AML-193 (cell line): ENCODE measurements around the gene SDHB.
"Not testable (repeated sequence)": the region's sequence is repeated elsewhere in the genome, so short reads cannot be mapped to it uniquely, and the experiment has no call there.

Source experiments
- DNase-seq, 2 experiments: peaks; one replicate each; lab custom pipeline; 2025; lab: John Stamatoyannopoulos, UW

SDHB gene

DNA sequence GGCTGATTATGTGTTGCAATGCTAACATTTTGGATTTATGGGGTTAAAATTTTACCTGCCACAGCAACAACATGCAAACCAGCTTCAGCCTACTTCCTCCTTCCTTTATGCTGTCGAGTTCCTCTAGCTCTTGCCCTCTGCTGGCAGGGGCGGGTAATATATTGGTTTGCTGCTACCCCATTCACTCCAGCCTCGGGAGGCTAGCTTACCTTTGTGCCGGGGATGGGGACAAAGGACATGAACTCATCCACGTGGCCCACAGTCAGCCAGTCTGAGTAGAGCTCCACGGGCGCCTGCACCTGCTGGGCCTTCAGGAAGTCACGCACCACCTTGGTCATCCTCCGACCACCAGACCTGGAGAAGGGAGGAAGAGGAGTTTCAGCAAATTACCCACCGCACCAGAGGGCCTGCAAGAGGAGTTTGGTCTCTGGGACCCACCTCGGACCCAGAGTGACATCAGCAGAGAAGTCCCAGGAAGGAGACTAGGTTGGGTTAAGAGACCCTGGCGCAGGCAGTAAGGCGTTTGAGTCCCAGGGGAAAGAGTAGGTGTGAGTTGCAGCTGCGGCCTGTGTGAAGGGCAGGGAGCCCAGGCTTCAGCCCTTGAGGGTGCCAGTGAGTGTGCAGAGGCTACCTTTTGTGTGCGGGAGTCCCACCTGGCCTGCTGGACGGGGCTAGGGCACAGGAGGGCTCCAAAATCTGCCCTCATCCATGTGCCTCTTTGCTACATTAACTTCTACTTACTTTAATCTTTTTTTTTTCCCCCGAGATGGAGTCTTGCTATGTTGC is 21.8 kb upstream of the SDHB start:
- DNase-seq, result peak; percentile 85

GRCh38 chr1:17071794-17072193 is 18.0 kb upstream of the SDHB start:
- no peak for DNase-seq

- no peak for DNase-seq
Observed at GRCh38 chr1:17070163-17070525, 16.3 kb upstream of the SDHB start.

- no peak for DNase-seq
Observed at GRCh38 chr1:17069452-17070162, 15.8 kb upstream of the SDHB start.

DNA sequence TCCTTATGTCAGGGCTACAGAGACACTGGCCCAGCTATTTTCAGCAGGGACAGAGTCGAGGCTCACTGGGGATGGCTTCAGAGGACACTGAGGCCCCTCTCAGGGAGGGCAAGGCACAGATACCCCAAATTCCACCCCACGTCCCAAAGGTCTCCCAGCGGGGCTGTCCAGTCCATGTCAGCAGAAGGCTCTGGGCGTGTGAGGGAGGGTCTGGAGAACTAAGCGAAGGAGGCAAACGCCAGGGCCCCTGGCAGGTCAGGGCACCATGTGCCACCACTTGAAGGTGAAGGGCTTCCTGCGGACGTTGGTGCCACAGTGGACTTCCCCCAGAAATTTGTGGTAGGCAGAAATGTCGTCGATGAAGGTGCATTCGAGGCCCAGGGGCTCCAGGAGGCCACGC is 15.0 kb upstream of the SDHB start:
- DNase-seq, result no peak

- no peak for DNase-seq
Observed at GRCh38 chr1:17067465-17068240, 13.8 kb upstream of the SDHB start.

- DNase-seq, result peak; percentile 84 to 90
Observed at GRCh38 chr1:17067069-17067426, 13.2 kb upstream of the SDHB start.

GRCh38 chr1:17066361-17067068 is 12.7 kb upstream of the SDHB start:
- peak; percentile 94 to 95 for DNase-seq

GRCh38 chr1:17065666-17066065 is 11.8 kb upstream of the SDHB start:
- no peak for DNase-seq

DNA sequence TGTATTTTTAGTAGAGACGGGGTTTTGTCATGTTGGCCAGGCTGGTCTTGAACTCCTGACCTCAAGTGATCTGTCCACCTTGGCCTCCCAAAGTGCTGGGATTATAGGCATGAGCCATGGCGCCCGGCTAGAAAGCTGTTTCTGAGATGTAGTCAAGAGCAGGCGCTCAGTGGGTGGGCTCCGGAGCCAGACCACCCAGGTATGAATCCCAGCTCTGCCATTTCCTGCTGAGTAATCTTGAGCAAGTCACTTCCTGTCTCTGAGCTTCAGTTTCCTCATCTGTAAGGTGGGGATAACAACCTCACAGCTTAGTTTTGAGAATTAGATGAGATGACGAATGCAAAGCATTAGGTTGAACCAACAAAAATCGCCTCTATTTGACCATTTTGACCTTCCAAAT is 8.9 kb upstream of the SDHB start:
- DNase-seq, result not testable (repeated sequence)

DNA sequence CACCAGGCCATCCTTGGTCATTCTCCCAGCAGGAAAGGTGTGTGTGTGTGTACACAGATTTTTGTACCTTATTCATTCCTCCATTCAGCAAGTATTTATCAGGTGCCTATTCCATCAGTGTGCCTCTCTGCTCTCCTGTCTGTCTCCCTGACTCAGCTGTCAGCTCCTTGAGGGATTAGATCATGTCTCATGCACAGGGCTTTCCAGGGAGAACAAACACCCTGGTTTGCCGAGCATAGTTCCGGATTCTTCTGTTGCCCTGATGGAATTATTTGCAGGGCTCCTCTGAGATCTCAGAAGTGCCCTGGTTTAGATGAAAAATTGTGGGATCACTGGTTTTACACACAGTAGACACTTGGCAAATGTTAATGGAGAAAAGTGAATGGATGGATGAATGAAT is 8.1 kb upstream of the SDHB start:
- no peak for DNase-seq

GRCh38 chr1:17061486-17061885 is 7.7 kb upstream of the SDHB start:
- peak; percentile 44 to 55 for DNase-seq

DNA sequence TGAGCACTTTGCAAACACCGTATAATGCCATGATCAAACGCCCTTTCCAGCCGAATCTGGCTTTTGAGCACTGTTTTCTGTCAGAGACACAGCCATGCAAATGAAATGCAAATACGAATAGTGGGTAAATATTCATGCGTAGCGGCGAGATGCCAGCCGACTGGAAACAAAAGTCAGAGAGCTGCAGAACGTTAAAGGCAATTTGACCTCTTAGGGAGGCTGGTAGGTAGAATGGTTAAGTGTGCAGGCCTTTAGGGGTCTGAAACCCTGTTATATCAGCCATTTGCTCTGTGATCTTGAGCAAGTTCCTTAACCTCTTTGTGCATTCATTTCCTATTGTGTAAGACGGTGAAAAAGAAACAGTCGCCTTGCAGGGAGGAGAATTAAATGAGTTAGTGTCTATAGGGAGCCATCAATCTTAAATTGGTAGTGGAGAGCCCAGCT is 6.5 kb upstream of the SDHB start:
- peak; percentile 89 to 92 for DNase-seq

- DNase-seq, result peak; percentile 75 to 78
Observed at GRCh38 chr1:17059391-17060305, 5.8 kb upstream of the SDHB start.

GRCh38 chr1:17056551-17056950 is 2.7 kb upstream of the SDHB start:
- no peak for DNase-seq

GRCh38 chr1:17055801-17056200 is 2.0 kb upstream of the SDHB start:
- DNase-seq, result no peak

- DNase-seq, result no peak
Observed at GRCh38 chr1:17053086-17053684, 647 bp downstream of the SDHB start.

DNA sequence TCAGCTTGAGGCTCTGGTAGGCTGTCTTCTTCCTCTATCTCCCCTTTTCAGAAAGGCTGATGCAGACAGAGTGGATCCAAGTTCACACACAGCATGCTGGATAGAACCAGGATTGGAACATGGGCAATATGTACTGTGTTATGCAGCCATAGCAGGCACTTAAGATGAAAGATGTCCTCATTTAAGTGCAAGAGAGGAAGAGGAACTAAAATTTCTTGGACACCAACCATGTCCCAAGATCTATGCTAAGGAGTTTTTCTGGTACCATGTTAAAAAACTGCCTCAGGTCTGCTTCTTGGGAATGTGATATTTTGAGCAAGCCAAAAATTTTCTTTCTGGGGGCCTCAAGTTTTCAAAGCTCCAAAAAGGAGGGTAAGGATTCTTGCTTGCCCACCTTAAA is 1.2 kb downstream of the SDHB start:
- DNase-seq, result peak; percentile 28 to 34

GRCh38 chr1:17052038-17052437 is 1.8 kb downstream of the SDHB start:
- no peak for DNase-seq

DNA sequence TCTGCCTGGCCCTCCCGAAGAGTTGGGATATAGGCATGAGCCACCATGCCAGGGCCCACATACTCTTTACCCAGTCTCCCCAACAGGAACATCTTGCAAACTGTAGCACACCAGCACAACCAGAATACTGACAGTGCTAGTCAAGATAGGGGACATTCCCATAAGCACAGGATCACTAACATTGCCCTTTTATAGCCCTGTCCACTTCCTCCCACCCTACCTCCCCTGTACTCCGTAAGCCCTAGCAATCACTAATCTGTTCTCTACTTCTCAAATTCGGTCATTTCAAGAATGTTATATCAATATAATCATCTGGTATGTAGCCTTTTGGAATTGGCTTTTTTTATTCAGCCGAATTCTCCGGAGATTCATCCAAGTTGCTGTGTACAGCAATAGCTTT is 5.9 kb downstream of the SDHB start:
- no peak for DNase-seq

DNA sequence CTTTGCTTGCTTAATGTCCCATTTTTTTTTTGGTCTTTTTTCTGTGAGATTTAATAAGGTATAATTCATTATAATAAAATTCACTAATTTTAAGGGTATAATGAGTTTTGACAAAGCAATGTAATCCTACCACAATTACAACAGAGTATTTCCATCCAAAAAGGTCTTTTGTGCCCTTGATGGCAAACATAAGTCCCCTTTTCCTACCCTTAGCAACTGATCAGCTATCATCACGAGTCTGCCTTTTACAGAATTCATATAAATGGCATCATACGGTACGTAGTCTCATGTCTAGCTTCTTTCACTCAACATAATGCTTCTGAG is 7.5 kb downstream of the SDHB start:
- DNase-seq, result no peak
